Activated CD4-positive, CD25-positive, alpha-beta regulatory T cell treated with anti-CD3 and anti-CD28 coated beads, Interleukin-2, amount 50 U/mL, for 72 hours (primary cell): ENCODE data around the gene HEG1.
"Not testable (repeated sequence)": the region's sequence is repeated elsewhere in the genome, so short reads cannot be mapped to it uniquely, and the experiment has no call there.

Source experiments
- DNase-seq: peaks from one replicate; pipeline ENCODE4 v3.0.0; 2021

HEG1 gene, protein sequence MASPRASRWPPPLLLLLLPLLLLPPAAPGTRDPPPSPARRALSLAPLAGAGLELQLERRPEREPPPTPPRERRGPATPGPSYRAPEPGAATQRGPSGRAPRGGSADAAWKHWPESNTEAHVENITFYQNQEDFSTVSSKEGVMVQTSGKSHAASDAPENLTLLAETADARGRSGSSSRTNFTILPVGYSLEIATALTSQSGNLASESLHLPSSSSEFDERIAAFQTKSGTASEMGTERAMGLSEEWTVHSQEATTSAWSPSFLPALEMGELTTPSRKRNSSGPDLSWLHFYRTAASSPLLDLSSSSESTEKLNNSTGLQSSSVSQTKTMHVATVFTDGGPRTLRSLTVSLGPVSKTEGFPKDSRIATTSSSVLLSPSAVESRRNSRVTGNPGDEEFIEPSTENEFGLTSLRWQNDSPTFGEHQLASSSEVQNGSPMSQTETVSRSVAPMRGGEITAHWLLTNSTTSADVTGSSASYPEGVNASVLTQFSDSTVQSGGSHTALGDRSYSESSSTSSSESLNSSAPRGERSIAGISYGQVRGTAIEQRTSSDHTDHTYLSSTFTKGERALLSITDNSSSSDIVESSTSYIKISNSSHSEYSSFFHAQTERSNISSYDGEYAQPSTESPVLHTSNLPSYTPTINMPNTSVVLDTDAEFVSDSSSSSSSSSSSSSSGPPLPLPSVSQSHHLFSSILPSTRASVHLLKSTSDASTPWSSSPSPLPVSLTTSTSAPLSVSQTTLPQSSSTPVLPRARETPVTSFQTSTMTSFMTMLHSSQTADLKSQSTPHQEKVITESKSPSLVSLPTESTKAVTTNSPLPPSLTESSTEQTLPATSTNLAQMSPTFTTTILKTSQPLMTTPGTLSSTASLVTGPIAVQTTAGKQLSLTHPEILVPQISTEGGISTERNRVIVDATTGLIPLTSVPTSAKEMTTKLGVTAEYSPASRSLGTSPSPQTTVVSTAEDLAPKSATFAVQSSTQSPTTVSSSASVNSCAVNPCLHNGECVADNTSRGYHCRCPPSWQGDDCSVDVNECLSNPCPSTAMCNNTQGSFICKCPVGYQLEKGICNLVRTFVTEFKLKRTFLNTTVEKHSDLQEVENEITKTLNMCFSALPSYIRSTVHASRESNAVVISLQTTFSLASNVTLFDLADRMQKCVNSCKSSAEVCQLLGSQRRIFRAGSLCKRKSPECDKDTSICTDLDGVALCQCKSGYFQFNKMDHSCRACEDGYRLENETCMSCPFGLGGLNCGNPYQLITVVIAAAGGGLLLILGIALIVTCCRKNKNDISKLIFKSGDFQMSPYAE (N-terminal part only)

DNA sequence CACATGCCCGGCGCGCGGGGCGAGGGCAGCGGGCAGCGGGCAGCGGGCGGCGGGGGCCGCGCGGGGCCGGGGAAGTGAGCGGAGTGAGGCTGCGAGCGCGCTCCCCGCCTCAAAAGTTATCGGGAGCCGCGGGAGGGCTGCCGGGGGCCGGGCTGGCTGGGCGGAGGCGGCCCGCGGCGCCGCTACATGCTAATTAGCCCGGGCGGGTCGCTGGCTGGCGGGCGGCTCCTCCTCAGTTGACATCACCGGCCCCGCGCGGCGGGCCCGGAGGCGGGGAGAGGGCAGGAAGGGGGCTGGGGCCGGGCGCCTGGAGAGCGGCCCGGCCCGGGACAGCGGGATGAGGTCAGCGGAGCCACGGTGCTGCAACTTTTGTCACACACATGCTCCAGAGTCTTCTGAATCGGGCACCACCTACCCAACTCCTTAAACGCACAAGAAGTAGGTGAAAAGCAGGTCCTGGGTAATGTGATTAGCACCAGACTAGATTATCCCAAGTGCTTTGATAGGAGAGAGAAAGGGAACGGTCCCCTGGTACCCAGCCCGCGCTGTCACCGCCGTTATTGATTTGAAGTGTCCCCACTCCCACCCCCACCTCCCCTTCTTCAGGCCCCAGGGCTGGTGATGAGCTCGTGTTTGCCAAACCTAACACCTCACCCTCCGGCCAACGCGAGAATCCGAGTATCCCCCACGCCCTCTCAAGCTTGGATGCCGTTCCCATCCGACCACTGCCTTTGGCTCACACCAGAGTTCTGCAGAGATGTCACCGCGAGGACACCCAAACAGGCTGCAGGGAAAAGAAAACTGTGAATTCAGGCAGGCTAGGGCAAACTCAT lies at the start of gene HEG1:
Gene HEG1 (minus strand): TSS at position 85 of the 833 bp plus-strand sequence. CDS start 107 bp downstream, outside the sequence.
- peak; percentile 73 for DNase-seq

DNA sequence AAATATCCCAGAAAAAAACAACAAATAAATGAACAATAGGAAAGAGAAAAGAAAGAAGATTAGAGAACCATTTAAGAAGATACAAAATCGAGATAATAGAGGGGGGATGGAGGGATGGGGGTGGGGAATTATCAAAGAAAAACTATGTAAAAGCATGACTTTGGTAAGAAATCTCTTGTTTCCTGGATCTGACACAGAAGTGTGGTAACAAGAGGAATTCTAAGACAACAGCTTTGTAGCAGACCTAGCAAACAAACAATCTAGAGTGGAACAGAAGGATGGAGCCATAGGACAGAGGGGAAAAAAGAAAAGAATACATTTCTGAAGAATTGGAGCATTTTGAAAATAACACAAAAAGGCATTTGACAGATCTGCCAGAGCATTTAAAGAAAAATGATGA lies 49.3 kb upstream of the HEG1 start:
- no peak for DNase-seq

DNA sequence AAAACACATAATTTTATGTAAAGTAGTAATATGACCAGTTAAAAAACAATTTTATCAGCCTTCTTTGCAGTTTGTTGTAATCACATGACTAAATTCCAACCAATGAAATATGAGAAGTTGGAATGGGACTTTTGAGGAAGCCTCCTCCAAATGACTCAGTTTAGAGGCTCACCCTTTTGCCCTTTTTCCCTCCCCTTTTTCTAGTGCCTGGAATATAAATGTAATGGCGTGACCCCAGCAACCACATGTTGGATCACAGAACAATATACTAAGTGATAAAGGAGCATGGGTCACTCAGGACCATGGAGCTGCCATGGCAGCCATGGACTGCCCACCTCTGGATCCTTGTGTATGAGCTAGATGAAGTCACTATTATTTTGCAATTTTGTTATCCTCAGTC lies 48.8 kb upstream of the HEG1 start:
- DNase-seq = no peak

DNA sequence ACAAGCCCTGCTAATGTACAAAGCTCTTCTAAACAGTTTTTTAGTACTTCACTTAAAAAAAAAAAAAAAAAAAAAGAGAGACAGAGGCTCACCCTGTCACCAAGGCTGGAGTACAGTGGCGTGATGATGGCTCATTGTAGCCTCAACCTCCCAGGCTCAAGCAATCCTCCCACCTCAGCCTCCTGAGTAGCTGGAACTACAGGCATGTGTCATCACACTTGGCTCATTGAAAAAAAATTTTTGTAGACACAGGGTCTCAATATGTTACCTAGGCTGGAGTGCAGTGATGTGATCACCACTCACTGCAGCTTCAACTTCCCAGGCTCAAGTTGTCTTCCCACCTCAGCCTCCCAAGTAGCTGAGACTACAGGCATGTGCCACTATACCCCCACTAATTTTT lies 47.6 kb upstream of the HEG1 start:
- no peak for DNase-seq

DNA sequence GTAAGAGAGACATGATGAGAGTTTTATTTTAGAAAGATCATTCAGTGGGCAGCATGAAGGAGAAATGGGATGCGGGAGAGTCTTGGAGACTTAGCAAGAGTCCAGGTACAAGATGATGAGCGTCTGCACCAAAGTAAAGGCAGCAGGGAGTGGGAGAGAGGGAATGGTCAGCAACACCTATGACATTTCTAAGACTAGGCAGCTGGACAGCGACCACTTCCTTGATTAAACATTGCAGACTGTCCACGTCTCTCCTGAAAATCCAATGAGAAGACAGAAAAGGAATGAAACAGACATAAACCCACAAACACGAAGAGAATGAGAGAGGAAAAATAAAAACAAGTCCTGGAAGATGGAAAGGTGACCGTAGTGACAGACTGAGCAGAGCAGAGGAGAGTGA lies 46.7 kb upstream of the HEG1 start:
- DNase-seq = no peak

DNA sequence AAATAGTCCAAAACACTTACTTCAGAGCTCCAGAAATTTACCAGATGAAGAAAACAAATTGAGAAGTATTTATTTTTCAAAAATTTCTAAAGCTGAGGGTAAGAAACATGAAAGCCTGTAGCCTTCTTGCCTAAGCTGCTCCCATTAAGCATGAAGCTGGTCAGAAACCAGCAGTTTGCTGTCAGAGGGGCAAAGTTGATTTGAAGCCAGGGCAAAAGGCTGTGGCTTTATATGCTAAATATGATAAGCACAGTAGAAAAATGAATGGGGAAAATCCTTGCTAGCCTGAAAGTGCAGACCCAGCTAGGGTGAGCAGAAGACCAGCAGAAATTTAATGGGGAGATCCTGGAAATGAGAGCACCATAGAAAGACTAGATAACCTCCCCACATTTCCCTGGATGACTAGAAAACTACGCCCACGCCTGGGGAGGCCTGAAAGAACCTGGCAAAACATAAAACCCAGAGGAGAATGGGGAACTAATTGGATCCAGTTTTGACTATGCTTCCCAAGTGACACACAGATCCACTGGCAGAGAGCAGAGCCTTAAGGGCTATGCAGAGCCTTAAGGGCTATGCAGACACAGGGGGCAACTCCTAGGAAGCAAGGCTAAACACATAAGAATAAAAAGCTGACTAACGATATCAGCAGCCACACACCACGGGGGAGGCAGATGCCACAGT lies 43.0 kb upstream of the HEG1 start:
- DNase-seq = no peak

DNA sequence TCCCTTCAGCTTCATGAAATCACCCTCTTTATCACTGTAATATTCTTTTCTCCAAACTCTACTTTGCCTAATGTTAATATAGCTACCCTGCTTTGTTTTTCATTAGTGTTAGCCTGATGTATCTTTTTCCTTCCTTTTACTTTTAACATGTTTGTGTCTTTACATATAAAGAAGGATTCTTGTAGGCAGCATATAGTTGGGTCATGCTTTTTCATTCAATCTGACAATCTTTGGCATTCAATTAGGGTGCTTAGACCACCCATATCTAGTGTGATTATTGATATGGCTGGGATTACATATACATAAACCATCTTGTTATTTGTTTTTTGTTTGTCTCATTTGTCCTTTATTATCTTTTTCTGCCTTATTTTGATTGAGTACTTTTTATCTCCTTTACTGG lies 34.9 kb upstream of the HEG1 start:
- DNase-seq = no peak

DNA sequence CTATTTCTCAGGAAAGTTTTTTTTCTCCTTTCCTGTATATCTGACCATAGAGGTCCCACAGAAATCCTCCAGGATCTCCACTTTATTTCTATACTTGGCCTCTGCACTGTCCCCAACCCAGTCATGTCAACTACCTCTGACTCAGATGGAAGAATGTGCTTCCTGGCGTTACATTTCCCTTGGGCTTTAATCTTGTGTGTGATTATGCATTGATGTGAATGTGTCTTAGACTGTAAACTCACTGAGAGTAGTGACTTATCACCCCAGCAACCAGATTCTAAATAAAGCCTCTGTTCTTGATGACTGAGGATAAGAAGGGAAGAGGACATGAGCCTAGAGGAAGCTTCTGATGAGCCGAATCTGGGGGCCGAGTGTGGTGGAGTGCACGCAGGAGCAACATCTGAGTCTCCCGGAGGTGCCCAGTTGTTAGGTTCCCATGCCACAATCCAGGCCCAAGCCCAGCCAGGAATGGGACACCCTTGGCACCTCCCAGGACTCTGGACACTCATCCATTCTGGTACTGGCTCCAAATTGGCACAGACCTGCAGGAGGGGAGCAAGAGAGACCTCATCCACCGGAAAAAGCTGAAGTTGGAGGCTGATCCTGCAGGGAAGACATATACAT lies 32.1 kb upstream of the HEG1 start:
- DNase-seq = no peak

DNA sequence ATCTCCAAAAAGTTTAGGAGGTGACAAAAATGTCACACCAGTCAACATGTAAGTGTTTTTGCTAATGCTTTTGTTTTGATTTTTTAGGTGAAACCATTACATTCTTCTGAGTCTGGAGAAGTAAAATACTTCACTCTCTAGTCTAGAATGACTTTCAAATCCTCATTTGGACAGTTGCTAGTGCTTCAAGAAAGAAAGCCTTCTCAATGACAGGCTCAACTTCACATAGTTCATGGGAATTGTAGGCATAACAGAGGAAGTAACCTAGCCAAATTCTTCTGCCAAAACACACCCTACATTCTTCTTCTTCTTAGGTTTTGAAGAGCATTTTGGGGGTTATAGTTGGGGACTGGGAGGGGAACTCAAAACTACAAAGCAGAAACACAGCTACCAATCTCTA lies 29.4 kb upstream of the HEG1 start:
- DNase-seq = no peak

DNA sequence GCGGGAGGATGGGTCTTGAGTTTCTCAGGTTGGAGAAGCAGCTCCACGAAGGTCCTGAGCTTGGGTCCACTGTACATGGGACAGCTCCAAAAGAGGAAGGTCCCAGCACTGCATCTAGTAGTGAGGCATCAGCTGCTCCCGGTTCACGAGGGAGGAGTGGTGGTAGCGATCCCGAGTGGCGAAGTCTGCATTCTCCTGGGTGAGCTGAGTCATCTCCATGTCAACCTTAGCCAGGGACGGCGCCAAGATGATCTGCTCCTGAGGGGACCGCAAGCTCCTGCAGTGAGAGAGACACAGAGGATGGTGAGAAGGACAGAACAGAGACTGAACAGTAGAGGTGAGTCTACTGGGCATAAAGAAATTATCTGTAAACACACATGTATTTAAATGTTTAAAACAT lies 28.0 kb upstream of the HEG1 start:
- DNase-seq = no peak

DNA sequence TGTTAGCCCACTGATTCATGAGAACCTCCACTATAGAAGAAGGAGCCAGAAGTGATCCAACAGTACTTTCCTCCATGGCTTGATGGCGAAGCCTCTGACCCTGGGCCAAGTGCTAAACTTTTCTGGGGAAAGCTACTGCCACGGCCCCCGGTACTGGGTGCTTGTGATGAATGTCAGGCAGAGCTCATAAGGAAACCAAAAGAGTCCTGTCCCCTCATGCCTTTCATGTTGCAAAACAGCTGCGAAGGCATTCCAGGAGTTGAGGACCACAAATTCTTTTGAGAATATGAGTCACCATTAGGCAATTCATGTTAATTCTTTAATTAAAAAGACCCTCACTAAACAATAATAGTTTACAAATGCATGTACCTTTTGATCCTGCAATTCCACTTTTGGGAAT lies 26.5 kb upstream of the HEG1 start:
- DNase-seq = not testable (repeated sequence)

DNA sequence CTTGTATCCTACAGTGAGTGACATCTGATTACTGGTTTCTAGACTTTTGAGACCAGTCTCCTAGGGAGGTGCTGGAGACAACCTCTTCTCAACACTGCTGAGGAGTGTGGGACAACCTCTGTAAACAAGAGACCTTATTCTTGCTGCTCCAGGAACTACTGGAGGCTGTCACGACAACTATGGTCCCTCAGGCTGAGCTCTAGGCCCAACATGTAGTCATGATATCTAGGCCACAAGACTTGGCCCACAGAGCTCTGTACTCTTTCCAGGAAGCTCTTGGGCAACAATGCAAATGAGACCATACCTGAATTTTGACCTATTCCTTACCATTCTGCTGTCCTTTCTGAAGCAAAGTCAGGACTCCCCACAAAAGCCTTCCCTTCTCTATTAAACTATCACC lies 24.3 kb upstream of the HEG1 start:
- DNase-seq = no peak

DNA sequence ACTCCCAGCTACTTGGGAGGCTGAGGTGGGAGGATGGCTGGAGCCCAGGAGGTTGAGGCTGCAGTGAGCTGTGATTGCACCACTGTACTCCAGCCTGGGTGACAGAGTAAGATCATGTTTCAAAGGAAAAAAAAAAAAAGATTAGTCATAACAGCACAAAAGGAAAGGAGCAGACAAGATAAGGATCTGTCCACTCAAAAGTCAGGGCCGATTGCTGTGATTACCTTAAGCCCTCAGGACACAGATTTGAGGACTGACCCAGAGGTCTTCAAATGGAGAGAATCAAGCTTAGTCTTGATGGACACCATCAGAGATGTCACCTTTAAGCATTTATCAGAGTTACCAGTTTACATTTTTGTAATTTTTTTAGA lies 23.9 kb upstream of the HEG1 start:
- no peak for DNase-seq

DNA sequence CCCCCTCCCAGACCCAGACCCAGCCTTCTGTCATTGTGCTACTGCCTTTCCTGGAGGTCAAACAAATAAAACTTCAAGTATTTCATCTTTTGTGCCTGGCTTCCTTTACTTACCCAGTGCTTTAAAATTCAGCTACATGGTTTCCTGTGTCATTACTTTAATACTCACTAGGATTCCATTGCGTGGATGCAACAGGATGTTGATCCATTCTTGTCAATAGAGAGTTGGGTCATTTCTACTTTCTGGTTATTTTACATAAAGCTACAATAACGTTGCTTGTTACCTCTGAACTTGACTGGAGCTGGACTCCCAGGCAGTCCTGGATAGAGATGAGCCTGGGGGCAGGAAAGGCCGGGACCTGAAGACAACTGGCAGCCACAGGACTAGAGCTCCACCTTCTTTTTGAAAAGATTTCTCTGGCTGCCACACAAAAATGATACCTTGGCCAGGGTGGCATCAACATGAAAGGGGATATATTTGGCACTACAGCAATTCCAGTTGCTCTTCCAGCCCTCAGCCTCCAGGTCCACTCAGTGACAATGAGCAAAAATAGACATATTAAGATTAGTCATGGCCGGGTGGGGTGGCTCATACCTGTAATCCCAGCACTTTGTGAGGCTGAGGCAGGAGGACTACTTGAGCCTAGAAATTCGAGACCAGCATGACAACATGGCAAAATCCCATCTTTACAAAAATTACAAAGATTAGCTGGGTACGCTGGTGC lies 23.3 kb upstream of the HEG1 start:
- DNase-seq = no peak

DNA sequence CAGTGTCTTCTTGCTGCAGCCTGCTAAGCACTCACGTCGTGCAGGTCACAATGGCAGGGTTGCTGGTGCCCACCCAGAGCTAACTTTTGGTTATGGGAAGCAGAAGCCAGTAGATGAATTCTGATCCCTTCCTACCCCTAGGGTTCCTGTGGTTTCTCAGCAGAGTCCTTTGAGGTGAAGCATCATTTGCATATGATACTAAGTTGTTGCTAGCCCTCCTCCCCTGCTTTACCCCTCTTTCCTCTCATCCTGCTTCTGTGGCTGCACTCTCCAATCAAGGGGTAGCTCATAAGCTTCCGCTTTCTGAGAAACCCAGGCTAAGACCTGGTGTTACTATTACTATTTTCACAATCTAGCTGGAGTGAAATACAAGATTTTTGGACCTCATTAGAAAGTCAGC lies 22.1 kb upstream of the HEG1 start:
- no peak for DNase-seq

DNA sequence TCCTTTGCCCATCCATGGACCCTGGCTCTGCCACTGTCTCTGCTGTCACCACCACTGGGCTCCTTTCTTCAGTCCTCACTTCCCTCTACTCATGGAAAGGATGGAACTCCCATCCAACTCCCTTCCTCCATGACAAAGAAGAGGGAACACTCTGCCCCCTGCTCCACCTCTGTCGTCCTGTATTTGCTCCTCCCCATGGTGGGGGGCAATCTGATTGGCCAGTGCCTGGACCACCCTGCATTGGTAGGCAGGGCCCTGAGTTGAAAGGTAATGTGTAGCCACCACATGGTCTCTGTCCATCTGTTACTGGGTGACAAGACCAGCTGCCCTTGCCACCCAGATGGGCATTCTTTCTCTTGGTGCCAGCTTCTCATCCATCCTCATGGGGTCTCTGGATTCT lies 20.7 kb upstream of the HEG1 start:
- no peak for DNase-seq

DNA sequence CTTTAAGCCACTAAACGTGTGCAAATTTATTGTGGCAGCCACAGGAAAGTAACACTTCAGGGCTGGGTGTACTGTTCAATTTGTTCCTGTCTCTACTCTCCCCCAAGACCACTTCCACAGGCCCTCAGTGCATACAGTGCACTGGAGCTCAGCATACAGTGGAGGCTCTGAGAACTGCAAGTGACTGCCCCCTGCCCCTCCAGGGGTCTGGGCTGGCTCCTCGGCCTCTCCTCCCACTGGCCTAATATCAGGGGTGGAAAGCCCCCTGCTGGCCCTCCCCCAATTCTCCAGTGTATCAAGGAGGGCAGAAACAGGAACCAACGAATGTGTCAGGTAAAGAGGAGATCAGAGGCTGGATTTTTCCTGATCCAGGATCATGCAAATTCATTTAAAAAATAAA lies 19.9 kb upstream of the HEG1 start:
- no peak for DNase-seq

DNA sequence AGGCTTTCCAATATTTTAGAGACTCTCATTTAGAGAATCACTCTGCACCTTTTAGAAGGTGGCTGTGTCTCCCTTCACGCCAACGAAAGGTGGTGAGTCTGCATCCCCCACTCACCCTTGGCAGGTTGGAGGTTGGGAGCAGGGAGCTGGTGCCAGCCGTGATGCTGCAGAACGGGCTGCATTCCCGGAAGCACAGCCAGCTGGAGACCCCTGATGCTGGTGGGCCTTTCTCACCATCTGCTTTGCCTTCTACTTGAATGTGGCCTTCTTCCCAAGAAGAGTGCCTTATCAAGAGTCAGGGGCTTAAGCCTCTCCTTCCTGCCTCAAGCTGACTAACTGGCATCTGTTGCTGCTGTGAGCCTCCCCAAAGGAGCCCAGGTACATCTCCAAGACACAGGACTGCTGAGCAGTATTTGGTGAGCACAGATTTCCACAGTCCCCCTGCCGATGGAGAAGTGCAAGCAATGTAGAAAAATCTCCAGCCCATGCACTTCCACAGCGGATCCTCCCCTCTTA lies 17.7 kb upstream of the HEG1 start:
- no peak for DNase-seq

DNA sequence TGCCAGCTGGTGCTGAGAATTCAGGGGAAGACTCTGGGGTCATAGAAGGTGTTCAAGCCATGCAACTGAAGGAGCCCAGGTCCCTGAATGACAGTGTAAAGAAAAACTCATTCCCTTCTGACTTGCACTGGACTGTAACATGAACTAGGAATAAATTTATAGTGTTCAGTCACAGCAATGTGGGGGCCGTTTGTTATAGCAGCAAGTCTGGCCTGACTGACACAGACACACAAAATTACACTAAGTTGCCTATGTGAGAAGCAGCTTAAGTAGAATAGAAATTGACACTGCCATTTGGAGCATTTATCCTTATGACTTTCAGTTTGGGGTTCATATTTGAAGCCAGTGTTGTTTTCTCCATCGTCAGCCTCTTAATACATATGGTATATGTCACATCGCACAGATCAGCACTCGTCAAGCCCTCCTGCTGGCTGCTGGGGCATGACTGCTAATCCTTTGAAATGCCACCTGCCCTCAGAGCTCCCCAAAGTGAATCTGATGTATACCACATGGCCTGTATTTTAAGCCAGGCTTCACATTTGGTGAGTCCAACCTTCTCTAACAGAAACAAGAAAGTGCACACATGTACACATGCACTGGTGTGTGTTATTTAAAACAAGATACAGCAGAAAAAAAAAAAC lies 17.1 kb upstream of the HEG1 start:
- no peak for DNase-seq

DNA sequence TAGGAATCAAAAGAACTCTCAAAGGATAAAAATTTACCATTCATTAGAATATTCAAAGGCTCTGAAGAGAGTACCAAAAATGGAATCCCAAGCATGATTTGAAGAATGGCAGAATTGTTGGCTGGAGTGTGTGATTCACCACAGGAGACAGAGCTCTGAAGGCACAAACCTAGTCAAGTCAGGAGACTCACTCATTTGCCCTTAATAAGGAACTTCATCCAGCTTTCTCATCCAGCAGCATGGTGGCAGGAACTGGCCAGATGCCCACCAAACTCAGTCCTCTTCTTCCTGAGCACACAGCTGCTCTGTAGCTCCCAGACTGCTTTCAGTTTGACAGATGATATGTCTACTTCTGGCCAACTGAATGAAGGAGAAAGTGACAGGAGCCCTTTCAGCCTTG lies 16.5 kb upstream of the HEG1 start:
- DNase-seq = no peak
